Measurements from ENCODE around the gene RASSF4.

The RASSF4 gene

DNA sequence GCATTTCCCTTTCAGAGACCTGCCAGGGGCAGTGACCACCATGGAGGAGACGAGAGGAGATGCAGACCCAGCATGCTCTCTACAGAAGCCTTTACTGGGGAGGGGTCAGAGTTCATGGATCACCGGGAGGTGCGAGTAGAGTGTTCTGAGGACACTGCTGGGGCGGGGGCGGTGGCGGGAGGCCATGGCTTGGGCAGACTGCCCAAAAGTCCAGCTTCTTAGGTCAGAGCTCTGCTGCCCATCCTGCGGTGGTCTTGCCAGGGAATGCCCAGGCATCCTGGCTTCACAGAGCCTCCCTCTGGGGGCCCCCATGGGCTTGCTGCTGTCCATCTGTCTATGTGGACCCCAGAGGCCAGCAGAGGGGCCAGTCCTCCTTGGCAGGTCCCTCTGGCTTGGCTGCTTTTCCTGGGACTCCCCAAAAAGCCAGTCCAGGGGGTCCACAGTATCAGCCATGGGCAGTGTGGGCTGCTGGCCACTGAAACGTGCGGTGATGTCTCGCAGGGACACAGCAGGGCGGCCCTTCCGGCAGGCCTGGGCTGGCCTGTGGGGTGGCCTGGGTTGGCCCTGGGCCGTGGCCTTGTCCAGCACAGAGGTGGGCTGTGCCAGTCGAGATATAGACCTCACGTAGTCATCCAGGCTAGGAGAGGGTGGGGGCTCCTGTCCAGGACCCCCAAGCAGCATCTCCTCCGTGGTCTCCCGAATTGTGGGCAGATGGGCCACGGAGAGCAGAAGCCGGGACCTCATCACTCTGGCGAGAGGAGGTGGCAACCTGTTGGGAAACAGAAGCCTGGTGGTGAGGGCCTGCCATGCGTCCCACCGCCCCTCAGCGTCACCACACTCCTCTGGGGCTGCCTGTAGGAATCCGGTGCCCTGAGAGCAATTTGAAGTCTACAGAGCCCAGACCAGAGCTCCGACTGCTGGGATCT, 17.9 kb downstream of the RASSF4 start:
- DNase-seq = no peak

DNA sequence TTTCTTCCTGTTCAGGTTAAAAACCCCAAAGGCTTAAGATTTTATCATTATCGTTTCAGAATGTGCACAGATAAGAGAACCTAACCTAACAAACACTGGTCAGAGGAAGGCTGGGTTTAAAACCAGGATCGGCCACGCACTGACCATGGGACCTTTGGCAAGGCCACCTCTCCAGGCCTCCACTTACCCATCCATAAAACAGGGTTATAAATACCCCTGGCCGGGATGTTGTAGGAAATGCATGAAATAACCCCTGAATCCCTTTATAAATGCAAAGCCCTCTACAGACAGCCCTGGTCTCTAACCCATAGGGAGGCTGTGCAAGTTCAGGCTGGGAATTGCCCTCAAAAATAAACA, 18.6 kb downstream of the RASSF4 start:
- DNase-seq = no peak

DNA sequence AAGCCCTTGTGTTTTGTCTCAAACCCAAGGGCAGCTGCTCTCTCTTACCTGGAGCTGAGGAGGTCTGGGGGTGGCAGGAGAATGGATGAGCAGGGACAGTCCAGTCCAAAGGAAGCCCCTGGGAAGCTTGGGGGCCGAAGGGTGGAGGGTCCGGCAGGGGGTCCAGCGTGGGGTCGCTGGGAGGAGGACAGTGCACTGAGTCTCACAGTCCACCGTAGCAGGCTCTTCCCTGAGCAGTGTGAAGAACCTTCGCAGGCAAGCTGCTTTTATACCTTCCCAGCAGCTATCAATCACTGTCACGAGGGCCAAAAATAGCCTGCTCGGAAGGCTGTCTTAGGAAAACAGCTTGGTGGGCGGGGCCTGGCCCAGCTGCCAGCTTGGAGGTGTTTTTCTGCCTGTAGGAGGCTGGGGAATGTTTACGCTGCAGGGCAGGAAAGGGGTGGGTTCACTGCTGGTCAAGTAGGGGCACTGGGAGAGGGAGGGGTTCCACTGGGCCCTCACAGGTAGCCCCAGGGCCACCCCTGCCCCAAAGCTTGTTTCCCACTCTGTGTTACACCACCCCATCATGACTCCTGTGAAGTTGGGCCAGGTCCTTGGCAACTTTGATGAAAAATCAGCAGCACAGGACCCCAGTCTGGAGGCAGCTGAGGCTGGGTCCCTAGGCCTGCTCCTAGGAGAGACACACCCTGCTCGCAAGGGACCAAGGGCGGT, 19.1 kb downstream of the RASSF4 start, which contains the start of gene DEPP1:
DEPP1 (minus strand) TSS at position 240 of the 711 bp plus-strand sequence. CDS start 779 bp downstream, outside the sequence.
- peak; percentile 48 for DNase-seq

DNA sequence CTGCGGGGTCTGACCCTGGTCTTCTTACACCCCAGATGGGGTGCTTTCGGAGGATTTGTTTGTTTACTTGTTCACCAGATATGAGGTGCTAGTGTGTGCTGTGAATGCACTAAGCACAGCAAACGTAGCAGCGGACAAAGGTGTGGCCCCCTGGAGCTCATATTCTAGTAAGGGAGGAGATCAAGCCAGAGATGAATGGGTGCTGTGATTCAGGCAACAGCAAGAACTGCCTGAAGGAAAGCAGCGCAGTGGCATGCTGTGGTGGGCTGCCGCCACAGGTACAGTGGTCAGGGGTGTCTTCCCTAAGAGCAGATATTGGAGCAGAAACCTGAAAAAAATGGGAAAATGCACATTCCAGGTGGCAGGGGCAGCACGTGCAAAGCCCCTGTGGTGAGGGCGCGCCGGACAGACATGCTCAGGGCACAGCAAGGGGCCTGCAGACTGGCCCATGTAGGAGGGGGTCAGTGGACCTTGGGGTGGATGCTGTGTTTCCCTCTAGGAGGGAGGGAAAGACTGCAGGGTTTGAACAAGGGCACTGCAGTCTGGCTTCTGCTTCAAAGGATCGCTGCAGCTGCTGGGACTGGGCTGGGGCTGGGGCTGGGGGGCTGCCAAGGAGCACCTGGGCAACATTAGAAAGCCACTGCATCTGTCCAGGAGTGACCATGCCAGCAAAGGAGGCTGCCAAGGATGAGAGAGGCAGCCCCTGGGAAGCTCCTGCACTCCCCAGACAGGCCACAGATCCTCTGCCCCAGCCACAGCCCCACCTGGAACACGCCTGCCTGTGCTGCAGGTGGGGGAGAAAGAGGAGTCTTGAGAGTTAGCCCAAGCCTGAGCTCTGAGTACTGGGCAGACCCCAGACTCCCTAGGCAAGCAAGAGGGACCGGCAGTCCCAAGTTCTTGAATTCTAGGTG, 19.9 kb downstream of the RASSF4 start:
- no peak for DNase-seq

DNA sequence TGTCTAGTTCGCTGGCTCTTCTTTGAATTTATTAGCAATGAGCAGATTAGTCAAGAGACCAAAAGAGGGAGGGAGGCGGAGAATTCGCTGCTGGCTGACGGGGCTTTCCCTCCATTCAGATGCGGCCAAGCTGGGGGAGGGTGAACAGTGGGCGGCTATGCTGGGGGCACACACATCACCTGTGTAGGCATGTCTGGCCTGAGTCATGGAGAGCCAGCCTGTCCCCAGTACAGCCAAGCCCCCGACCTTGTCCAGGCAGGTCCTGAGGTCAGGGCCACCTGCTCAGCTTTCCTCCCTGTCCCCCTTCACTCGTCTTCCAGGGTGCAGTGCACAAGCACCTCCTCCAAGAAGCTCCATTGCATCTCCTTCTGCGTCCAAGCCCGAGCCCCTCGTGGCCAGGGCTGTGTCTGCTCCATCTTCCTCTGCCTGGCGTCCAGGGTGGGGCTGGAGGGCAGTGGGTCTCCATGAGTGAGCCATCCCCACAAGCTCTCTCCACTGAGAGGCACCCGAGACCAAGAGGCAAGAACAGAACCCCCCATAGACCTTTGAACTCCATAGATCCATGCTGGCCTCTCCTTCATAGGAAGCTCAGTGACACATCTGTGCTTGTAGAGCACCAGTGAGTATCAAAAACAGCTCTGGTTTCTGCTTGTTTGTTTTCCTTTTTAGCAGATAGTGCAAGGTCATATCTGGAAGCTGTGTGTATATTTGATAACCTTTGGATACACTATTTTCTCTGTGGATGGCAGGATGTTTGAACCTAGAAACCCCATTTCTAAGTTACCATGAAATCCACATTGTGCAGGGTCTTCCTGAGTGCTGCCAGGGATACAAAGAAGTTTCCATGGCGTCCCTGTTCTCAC, 20.9 kb downstream of the RASSF4 start:
- DNase-seq = no peak

DNA sequence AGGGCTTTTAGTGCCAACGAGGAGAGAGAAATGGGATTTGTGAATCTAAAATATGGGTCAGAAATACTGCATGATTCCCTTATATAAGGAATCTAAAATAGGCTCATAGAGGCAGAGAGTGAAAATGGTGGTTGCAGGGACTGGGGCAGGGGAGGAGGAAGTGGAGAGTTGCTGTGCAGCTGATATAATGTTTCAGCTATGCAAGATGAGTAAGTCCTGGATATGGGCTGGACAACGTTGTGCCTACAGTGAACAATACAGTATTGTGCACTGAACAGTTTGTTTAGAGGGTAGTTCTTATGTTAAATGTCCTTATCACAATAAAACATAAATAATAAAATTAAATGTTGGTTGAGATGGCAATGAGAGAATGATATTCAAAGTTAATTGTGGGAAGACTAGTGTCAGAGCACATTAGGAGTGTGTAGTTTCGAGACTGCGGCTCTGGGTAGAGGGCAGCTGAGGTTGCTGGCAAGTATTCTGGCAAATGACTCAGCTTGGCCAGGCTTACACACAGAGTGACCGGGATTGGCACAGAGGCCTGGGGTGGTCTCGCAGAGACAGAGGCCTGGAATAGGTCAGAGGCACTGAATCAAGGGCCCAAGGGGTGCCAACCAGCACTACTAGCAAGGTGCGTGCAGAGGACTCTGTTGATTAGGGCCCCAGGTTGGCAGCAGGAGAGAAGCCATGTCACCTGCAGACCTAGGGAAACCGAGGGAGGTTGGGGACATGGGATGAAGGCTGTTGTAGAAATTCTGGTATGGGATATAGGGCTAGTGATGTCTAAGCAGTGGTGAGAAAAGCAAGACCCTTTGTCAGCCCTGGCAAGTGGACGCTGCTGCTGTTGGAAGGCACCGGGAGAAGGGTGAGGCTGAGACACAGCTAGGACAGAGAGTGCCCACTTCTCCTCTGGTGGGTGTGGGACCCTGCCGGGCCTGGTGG, 21.8 kb downstream of the RASSF4 start:
- DNase-seq = no peak

DNA sequence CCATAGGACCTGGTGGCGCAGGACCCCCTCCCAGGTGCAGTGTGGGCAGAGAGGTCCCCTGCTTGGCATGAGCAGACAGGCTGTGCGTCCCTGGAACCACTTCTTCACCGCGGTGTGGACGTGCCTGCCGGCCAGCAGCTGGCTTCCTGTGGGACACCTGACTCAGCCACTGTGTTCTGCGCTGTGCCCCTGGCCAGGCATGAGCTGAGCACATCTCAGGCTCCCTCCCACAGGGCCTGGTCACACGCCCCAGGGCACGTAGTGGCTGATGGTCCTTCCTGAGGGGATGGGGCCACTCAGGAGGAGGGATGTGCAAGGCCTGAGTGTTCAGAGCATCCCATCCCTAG, 22.5 kb downstream of the RASSF4 start:
- DNase-seq = no peak

DNA sequence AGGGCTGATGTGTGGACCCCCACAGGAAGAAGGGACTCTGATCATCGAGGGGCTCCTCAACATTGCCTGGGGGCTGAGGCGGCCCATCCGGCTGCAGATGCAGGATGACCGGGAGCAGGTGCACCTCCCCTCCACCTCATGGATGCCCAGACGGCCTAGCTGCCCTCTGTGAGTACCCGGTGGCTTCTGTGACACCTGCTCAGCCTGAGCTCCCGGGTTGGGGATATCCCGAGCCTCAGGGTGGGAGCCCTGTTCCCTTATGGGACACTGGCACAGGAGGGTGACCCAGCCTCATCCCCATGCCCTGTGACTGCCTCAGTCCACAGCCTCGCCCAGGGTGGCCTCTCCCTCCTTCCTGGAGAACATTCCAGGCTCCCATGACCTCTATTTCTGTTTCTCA, 22.9 kb downstream of the RASSF4 start:
- DNase-seq = no peak

DNA sequence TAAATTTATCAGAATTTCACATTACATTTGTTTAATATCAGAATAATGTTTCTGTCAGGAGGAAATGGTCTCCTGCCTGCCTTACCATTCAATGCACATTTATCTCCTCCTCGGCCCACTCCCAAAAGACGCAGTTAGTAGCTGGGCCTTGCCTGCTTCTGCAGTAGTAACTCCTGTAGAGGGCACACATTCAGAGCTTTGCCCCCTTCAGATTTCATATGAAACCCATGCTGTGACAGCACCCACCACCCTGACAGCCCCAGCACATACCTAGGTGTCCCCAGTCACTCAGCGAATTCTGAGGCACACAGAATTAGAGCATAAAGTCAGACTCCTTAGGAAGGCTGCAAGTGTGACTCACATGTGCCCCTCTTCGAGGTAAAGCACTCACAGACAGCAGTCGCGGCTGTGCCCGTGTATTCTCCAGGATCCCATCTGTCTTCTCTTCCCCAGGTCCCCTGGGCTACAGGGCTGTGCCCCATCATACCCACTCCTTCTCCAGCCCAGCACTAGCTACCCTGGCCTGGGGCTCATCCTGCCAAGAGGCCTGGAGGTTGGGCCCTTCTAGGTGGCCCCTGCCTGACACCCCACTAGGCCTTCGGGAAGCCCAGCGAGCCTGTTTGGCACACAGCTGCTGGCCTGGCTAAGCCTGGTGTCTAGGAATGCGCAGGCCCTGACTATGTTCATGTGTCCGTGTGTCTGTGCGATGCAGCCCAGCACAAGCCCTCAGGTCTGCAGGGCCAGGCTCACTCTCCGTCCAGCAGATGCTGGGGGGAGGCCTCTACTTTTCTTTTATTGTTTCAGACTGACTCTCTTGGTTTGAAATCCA, 23.7 kb downstream of the RASSF4 start:
- DNase-seq = no peak

DNA sequence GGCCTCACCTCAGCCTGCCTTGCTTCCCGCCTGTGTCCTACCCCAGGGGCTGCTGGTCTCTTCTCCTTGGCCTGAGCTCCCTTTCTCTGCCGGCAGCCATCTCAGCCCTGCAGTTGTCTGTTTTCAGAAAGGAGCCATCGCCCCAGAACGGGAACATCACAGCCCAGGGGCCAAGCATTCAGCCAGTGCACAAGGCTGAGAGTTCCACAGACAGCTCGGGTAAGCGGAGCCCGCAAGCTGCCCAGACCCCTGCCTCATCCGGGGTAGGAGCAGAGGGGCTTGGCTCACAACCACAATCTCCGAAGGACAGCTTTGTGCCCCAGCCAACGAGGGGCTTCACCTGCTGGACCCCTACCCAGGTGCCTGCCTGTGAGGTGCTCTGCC, 24.3 kb downstream of the RASSF4 start:
- DNase-seq = no peak

DNA sequence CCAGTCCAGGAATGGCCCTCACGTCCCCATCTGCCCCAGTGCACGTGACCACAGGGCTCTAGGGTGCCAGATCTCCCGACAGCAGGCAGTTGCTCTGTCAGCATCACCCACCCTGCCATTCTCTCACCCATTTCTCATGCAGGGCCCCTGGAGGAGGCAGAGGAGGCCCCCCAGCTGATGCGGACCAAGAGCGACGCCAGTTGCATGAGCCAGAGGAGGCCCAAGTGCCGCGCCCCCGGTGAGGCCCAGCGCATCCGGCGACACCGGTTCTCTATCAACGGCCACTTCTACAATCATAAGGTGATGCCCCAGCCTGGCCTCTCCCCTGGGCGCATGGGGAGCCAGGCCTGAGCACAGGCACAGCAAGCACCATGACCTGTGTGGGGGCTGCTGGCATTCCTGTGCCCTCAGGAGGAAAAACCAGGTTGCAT, 25.1 kb downstream of the RASSF4 start:
- DNase-seq = no peak

DNA sequence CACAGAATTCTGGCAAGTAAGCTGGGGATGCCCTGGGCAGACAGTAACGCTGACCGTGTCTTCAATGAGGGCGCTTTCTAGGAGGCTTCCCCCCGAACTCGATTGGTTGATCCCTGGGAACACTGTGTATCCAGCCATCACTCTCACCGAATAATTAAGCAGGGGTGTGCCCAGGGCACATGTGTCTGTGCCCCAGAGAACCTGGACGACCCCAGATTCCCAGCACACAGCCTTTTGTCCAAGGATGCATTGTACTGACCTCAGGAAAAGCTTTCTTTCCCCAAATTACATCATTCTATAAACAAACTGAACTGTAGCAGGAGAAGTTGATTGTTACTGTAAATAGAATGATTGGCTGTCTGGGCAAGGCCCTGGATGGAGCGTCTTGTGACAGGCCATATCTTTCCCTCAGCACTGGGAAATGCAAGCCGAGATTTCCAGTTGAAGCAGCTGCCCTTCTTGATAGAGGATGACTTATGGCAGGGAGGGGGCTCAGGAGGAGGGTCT, 25.6 kb downstream of the RASSF4 start:
- no peak for DNase-seq

DNA sequence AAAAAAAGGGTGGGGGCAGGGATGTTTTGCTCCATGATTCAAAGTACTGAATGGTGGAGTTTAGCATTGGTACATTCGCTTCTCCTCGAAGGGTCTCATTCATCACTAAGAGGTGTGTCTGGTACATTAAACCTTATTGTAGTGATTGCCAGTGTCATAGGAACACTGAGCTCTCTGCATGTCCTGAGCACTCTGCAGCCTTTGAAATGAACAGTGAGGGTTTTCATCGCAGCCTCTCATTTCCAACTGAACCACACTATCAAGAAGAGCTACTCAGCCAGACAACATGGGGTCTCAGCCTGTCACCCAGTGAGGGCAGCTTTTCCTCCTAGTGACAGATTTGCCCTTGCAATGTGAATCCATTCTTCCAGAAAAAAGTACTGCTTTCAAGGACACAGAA, 26.6 kb downstream of the RASSF4 start:
- no peak for DNase-seq

DNA sequence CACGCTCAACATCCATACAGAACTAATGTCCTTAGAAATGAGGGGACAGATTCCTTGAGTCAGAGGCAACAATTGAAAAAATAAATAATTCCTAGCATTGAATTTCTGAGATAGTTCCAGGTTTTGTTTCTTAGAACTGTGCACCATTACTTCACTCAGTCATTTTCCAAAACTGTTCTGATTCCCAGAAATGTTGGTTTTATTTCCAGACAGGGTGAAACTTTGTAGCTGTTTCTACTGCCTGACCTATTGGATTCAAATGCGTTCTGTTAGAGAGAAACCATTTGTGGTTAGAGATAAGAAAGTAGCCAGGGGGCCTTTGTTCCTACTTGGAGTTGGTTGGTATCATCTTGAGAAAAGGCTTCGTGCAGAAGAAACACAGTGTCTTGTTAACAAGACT, 27.1 kb downstream of the RASSF4 start:
- no peak for DNase-seq

DNA sequence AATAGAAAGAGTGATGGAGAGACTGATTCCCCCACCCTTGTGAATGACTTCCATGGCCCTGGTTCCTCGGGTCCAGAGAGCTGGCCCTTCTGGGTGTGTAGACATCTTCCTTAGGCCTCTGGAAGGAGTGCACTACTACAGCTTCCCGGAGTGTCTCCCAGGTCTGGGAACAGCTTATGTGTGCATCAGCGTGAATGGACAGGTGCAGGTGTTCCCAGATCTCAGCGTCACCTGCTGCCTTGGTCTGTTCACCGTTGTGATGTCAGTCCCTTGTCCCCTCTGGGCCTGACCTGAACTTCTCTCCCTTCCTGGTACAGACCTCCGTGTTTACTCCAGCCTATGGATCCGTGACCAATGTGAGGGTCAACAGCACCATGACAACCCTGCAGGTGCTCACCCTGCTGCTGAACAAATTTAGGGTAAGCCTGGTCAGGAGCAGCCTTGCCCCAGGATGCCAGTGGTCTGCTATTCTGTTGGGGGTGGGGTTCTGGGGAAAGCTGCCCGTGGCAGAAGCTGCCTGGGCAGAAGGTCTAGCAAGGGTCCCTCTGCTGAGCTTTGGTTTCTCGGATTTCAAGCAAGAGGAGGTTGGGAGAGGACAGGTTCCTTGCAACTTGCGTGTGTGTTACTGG, 29.5 kb downstream of the RASSF4 start:
- DNase-seq = no peak

DNA sequence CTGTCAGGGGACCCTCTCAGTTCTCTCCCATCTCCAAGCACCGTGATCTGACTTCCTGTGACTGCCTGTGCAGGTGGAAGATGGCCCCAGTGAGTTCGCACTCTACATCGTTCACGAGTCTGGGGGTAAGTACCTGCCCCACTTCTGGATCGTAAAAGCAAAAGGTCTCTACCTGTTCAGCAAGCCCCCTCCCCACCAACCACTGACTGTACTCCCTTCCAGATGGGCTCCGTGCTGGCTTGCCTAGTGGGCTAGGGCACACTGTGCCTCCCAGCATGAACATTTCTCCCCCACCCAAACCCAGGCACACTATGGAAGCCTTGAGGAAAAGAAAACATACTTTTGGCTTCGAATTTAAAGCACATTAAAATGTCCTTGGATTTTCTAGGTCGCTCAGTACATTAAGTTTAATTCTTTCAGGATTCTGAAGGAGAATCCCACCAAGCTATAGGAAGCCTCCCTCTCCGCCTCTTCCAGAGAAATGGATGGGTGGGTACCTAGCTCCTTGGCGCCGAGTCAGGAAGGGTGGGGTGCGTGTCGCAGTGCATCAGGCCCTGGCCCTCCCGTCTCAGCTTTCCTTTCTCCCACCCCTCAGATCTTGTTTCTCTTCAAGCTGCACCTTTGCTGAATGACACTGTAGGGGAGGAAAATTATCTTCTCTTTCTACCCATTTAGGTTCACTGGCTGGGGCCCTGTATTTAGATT, 30.1 kb downstream of the RASSF4 start:
- no peak for DNase-seq

DNA sequence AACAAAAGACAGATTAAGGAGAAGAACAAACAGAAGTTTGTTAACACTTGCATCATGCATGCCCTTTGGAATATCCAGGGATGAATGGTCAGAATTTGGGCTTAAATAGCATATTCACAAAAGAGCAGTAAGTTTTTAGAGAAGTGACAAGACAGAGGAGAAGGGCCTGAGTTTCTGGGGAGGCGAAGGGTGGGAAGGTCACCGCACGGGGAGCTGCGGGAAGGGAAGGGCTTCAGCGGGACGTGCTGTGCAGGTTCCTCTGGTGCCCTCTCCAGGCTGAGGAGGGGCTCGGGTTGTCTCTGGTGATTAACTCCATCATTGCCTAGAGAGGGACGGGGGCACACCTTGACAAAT, 30.7 kb downstream of the RASSF4 start:
- no peak for DNase-seq

DNA sequence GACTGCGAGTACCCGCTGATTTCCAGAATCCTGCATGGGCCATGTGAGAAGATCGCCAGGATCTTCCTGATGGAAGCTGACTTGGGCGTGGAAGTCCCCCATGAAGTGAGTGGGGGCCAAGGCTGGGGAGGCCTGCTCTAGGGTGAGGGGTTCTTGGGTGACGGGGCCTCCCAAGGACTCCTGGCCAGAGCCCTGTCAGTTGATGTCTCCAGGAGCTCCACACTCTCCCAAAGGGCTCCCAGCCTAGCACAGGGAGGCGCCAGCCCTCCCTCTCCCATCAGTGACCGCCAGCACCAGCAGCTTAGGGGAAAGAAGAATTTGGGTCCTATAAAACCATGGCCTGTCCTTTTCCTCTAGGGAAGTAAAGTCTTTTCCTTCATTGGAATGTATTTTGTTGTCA, 31.4 kb downstream of the RASSF4 start:
- no peak for DNase-seq

DNA sequence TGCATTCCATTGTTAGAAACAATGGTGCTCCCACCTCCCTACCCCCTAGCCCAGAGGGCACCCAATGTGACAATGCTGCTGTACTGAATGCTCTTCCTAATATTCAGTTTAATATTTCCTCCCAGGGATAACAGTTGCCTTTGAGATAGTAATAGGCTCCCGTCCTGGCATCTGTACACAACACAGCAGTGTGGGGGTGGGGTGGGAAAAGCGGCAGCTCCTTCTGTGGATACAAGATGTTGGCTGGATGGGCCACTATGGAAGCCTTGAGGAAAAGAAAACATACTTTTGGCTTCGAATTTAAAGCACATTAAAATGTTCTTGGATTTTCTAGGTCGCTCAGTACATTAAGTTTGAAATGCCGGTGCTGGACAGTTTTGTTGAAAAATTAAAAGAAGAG, 32.0 kb downstream of the RASSF4 start:
- DNase-seq = no peak

Measured in NCI-H1048 (cell line).